Measurements from ENCODE around the gene PHF20.
"Not testable (repeated sequence)": the region's sequence is repeated elsewhere in the genome, so short reads cannot be mapped to it uniquely, and the experiment has no call there.

PHF20 gene

GRCh38 chr20:35959291-35959690, 187.5 kb downstream of the PHF20 start:
- DNase-seq (ENCODE audit: insufficient read length, low spot score); FAIRE-seq: not testable (repeated sequence)

DNA sequence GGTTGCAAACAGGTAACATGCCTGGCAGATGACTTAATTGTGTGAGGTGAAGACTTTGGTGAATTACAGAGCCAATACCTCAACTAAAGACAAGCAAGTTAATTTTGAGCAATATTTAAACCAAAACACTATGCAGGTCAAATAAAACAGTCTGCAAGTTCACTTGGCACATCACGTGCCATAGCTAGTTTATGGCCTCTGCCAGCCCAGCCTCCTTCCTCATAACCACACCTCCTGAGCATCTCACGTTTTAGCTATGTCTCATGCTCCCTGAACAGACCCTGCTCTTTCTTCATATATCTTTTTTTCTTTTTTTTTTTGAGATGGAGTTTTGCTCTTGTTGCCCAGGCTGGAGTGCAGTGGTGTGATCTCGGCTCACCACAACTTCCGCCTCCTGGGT, 192.1 kb downstream of the PHF20 start:
- FAIRE-seq (no peak), DNase-seq (ENCODE audit: insufficient read length, low spot score) (no peak)

DNA sequence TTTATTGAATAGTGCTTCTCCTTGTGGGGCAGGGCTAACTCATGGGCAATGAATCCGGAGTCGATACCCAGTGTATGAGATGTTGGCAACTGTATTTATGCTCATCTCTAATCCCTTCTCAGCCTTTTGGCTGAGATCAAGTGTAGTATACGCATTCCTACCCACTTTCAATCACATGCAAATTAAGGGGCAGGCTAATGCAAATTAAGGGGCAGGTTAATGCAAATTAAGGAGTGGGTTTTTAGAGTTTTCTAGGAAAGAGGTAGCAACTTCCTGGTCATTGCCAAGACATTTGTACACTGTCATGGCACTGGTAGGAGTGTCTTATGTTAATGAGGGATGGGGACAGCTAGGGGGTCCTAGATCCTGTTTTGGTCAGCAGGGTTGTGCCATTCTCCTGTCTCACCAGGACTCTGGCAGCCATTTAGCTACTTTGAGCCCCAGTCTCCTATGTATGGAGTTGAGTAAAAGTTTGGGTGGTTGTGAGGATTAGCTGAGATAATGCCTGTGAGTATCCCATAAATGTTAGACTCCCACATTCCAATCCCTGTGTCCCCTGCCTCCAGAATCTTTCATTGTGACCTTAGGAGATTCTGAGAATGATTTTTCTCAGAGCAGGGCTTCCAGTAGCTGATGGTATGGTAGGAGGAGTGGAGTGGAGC, 196.3 kb downstream of the PHF20 start, which contains the start of gene CNBD2:
CNBD2 (plus strand) TSS at position 612 of the 662 bp plus-strand sequence. CDS start 173 bp downstream, outside the sequence.
- DNase-seq (ENCODE audit: insufficient read length, low spot score): no peak
- FAIRE-seq: no peak

DNA sequence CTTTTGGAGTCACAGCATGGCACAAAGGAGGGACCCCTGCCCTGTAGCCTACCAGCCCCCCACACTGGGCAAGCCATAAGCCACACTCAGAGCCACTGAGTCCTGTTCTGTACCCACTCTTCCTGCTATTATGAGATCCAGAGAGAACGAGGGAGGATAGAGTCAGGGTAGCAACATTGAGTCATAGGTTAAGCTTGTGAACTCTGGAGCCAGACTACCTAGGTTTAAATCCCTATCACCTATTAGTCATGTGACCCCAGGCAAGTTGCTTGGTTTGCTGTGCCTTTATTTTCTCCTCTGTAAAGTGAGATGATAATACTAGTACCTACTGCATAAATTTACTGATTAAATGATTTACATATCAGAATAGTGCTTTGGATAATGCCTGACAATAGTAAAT, 197.1 kb downstream of the PHF20 start:
- DNase-seq (ENCODE audit: insufficient read length, low spot score) (no peak), FAIRE-seq (no peak)

DNA sequence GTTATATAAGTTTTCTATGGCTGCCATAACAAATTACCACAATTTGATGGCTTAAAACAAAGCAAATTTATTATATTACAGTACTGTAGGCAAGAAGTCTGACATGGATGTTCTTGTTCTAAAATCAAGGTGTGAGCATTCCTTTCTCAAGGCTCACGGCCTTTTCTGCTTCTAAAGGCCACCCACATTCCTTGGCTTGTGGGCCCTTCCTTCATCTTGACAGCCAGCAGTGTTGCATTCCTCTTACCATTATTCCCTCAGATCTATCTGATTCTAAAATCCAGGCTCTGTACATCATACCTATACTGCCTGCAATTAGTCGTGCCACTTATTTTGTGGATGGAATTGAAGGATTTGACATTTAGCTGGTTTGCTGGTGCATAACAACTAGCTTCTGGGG, 200.2 kb downstream of the PHF20 start:
- FAIRE-seq: no peak

GRCh38 chr20:35972462-35972861, 200.6 kb downstream of the PHF20 start:
- FAIRE-seq (no peak), DNase-seq (ENCODE audit: insufficient read length, low spot score) (no peak)

More for the DNA sequence above, 200.2 kb downstream of the PHF20 start:
- DNase-seq (ENCODE audit: insufficient read length, low spot score): no peak

DNA sequence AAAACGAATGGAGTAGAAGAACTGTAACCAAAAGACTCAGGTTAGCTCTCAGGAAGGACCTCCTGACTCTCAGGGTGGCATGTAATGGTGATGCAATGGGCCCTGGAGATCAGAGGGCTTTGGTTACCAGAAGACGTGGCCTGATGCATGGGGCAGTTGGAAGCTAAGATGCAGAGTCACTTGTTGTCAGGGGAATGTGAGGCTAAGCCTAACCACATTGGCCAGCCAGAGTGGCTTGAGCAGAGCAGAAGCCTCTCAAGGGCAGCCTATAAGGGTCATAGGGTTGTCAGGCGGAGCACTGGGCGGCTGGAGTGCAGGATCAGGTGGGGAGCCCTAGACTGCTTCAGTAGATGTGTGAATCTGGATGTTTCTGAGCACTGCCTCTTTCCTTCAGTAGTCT, 202.4 kb downstream of the PHF20 start:
- DNase-seq (ENCODE audit: insufficient read length, low spot score): no peak
- FAIRE-seq: no peak

DNA sequence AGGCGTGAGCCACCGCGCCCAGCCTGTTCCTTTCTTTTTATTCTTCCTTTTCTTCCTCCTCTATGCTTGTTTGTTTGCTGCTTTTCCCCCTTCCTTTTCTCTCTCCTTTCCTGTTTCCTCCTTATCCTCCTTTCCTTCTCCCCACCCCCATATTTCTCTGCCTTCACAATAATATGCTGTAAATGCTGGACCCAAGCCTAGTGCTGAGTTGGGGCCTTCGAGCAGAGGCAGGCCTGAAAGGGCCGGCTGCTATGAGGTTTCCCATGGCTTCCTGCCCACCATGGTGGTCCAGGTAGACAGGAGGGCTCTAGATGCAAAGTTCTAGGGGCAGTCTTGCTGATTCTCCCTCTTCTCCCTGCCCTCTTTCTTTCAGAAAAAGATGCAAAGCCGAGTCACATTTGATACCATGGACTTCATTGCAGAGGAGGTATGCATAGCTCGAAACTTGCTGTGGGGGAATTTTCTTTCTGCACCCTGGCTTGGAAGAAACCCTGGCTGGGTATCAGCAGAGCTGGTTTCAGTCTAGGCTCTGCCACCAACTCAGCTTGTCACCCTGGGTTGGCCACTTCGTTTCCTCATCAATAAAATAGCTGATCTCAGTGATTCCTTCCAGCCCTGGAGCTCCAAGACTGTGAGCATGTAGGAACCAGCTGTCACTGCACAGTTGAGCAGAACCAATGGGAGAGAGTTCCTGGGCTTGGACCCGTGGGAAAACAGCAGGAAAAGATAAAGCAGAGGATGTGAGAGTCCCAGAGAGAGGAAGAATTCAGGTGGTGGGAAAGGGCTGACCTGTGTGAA, 204.0 kb downstream of the PHF20 start:
- no peak for DNase-seq (ENCODE audit: insufficient read length, low spot score)
- FAIRE-seq: no peak

DNA sequence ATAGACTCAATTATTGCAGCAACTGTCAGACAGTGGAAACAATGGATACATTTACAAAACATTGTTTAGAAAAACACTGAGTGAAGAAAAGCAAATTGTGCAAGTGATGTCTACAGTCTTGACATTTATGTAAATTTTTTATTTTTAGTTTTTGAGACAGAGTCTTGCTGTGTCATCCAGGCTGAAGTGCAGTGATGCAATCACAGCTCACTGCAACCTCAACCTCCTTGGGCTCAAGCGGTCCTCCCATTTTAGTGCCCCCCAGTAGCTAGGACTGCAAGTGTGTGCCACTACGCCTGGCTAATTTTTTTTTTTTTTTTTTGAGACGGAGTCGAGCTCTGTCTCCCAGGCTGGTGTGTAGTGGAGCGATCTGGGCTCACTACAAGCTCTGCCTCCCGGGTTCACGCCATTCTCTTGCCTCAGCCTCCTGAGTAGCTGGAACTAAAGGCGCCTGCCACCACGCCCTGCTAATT, 206.3 kb downstream of the PHF20 start:
- DNase-seq (ENCODE audit: insufficient read length, low spot score): no peak
- no peak for FAIRE-seq

DNA sequence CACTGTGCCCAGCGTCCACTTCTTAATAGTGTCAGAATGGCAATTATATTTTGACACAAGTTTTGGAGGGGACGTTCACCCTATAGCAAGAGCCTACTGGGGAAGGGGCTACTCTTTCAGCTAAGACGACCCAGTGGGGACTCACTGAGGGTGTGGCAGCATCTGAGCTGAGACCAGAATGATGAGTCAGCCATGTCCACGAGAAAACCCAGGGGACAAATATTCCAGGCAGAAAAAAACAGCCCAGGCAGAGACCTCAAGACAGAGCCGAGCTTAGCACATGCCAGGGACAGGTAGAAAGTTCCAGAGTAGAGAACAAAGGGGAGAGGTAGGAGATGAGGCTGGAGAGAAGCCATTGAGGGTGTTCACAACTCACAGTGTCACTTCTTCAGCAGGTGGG, 207.7 kb downstream of the PHF20 start:
- no peak for FAIRE-seq
- DNase-seq (ENCODE audit: insufficient read length, low spot score): no peak

GRCh38 chr20:35981969-35982368, 210.2 kb downstream of the PHF20 start:
- FAIRE-seq (no peak), DNase-seq (ENCODE audit: insufficient read length, low spot score) (no peak)

- FAIRE-seq (no peak), DNase-seq (ENCODE audit: insufficient read length, low spot score) (no peak)
These were observed 212.6 kb downstream of the PHF20 start for GRCh38 chr20:35984382-35984781.

DNA sequence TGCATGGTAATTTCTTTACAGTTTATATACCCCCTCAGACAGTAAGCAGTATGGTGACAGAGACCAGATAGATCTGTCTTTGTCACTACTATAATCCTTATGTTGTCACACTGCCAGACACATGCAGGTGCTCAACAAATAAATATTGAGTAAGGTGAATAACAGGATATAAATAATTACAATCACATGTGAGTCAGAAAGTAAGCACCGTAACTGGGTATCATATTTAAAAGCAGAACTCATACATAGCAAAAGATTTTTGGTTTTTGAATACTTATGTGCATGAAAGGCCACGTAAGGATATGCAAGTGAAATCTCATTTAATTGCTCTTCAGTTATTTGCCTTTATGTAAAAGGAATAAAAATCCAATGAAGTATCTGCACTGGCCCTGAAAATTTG, 214.0 kb downstream of the PHF20 start:
- DNase-seq (ENCODE audit: insufficient read length, low spot score): no peak
- no peak for FAIRE-seq

GRCh38 chr20:35988910-35989463, 217.2 kb downstream of the PHF20 start:
- no peak for DNase-seq (ENCODE audit: insufficient read length, low spot score)
- no peak for FAIRE-seq

GRCh38 chr20:35991142-35991771, 219.4 kb downstream of the PHF20 start:
- FAIRE-seq (no peak), DNase-seq (ENCODE audit: insufficient read length, low spot score) (peak; percentile 67)

GRCh38 chr20:35992713-35993335, 221.0 kb downstream of the PHF20 start:
- peak; percentile 69 for FAIRE-seq

GRCh38 chr20:35994994-35995453, 223.2 kb downstream of the PHF20 start:
- DNase-seq (ENCODE audit: insufficient read length, low spot score) (peak; percentile 88), FAIRE-seq (no peak)

More at GRCh38 chr20:35992713-35993335, 221.0 kb downstream of the PHF20 start:
- DNase-seq (ENCODE audit: insufficient read length, low spot score): peak; percentile 88

DNA sequence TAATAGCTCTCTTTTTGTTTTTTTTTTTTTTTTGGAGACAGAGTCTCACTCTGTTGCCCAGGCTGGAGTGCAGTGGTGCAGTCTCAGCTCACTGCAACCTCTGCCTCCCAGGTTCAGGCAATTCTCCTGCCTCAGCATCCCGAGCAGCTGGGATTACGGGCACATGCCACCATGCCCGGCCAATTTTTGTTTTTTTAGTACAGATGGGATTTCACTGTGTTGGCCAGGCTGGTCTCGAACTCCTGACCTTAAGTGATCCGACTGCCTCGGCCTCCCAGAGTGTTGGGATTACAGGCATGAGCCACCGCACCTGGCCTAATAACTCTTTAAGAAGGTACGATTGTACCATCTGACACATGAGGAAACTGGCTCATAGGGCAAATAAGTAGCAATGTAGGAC, 224.7 kb downstream of the PHF20 start:
- not testable (repeated sequence) for DNase-seq (ENCODE audit: insufficient read length, low spot score); FAIRE-seq
